ENCODE results near the gene TRUB2. TPM values are rescaled to one million over a fixed set of nuclear protein-coding genes. Genes with fewer than 3 reads are reported as not detected.

The TRUB2 gene
- total RNA-seq, 2 experiments from 2014 or later = 16.9 to 18.9 TPM

GRCh38 chr9:128271512-128271911 is 50.7 kb downstream of the TRUB2 start:
- H3K27ac Mint-ChIP-seq = no peak overlapping the region
- DNase-seq = no peak
- no peak overlapping the region for H3K4me3 Mint-ChIP-seq
- H3K4me1 Mint-ChIP-seq = peaks cover 38% of the 10 kb centered on the region
- H3K36me3 Mint-ChIP-seq (ENCODE audit: low read depth) = peaks cover 19% of the 10 kb centered on the region
- H3K27me3 Mint-ChIP-seq = no peaks in the 10 kb centered on the region
- ChIA-PET POLR2A (no interaction called here), CTCF (interaction anchor here (1.0 kb wide), 1 partner anchor 17 kb away, joined by 7 read pairs; no protein-coding TSS in a partner anchor)
- no peaks in the 10 kb centered on the region for H3K9me3 Mint-ChIP-seq

DNA sequence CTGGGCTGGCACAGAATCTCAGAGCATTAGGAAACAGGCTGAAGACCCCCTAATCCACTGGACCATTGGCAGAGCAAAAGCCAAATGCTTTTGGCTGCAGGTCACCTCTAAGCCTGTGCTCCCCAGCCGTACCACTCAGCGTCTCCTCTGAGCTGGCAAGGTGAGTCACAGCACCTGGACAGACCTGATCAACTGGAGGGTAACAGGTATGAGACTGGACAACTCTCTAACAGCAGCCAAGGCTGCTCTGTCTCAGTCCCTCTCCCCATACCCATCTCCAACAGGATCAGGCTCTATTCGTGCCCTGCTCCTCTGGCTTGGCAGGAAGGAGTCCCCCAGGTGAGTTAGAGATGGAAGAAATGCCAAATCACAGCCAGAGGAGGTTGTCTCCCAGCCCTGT is 51.1 kb downstream of the TRUB2 start:
- H3K27me3 Mint-ChIP-seq = no peaks in the 10 kb centered on the region
- no peak overlapping the region for H3K27ac Mint-ChIP-seq
- DNase-seq = no peak
- CTCF ChIA-PET = interaction anchor here (1.0 kb wide), 1 partner anchor 16 kb away, joined by 7 read pairs; no protein-coding TSS in a partner anchor
- peaks cover 34% of the 10 kb centered on the region for H3K4me1 Mint-ChIP-seq
- peaks cover 17% of the 10 kb centered on the region for H3K36me3 Mint-ChIP-seq (ENCODE audit: low read depth)
- H3K4me3 Mint-ChIP-seq = no peak overlapping the region
- no peaks in the 10 kb centered on the region for H3K9me3 Mint-ChIP-seq
- POLR2A ChIA-PET = no interaction called here

GRCh38 chr9:128266868-128267590 is 55.2 kb downstream of the TRUB2 start:
- Mint-ChIP-seq H3K36me3 (ENCODE audit: low read depth) (peaks cover 25% of the 10 kb centered on the region), H3K27me3 (no peaks in the 10 kb centered on the region), H3K27ac (no peak overlapping the region), H3K9me3 (no peaks in the 10 kb centered on the region), H3K4me1 (peaks cover 2% of the 10 kb centered on the region), H3K4me3 (no peak overlapping the region)
- no peak for DNase-seq
- POLR2A ChIA-PET = no interaction called here
- CTCF ChIA-PET = no interaction called here

- Mint-ChIP-seq H3K27ac (no peak overlapping the region), H3K4me1 (no peaks in the 10 kb centered on the region), H3K27me3 (no peaks in the 10 kb centered on the region), H3K9me3 (no peaks in the 10 kb centered on the region), H3K4me3 (no peak overlapping the region), H3K36me3 (ENCODE audit: low read depth) (peaks cover 35% of the 10 kb centered on the region)
- DNase-seq = no peak
- ChIA-PET CTCF (interaction anchor here (0.7 kb wide), 1 partner anchor 13 kb away, joined by 3 read pairs; no protein-coding TSS in a partner anchor), POLR2A (no interaction called here)
Measured at GRCh38 chr9:128265348-128265847, 56.8 kb downstream of the TRUB2 start.

GRCh38 chr9:128262687-128263086 is 59.6 kb downstream of the TRUB2 start:
- ChIA-PET CTCF (interaction anchor here (0.6 to 2.5 kb wide), 3 partner anchors 33 to 1475 kb away, joined by 3 to 7 read pairs (median 4); no protein-coding TSS in a partner anchor), POLR2A (no interaction called here)
- no peak overlapping the region for H3K4me3 Mint-ChIP-seq
- no peaks in the 10 kb centered on the region for H3K27me3 Mint-ChIP-seq
- H3K36me3 Mint-ChIP-seq (ENCODE audit: low read depth) = peaks cover 41% of the 10 kb centered on the region
- H3K27ac Mint-ChIP-seq = no peak overlapping the region
- H3K4me1 Mint-ChIP-seq = no peaks in the 10 kb centered on the region
- no peak for DNase-seq
- H3K9me3 Mint-ChIP-seq = no peaks in the 10 kb centered on the region

GRCh38 chr9:128260340-128260739 is 61.9 kb downstream of the TRUB2 start:
- DNase-seq = no peak
- H3K4me1 Mint-ChIP-seq = no peaks in the 10 kb centered on the region
- CTCF ChIA-PET = interaction anchor here (1.2 to 2.4 kb wide), 2 partner anchors 9 to 10 kb away, joined by 3 to 9 read pairs; no protein-coding TSS in a partner anchor
- no peak overlapping the region for H3K27ac Mint-ChIP-seq
- no peak overlapping the region for H3K4me3 Mint-ChIP-seq
- H3K36me3 Mint-ChIP-seq (ENCODE audit: low read depth) = peaks cover 41% of the 10 kb centered on the region
- H3K9me3 Mint-ChIP-seq = no peaks in the 10 kb centered on the region
- no peaks in the 10 kb centered on the region for H3K27me3 Mint-ChIP-seq
- POLR2A ChIA-PET = interaction anchor here (1.3 kb wide), 1 partner anchor 16 kb away, joined by 6 read pairs; the partner anchor contains the start of genes GOLGA2 and SWI5

GRCh38 chr9:128259156-128259555 is 63.1 kb downstream of the TRUB2 start:
- CTCF ChIA-PET = interaction anchor here (1.2 to 2.4 kb wide), 2 partner anchors 8 to 9 kb away, joined by 3 to 9 read pairs; no protein-coding TSS in a partner anchor
- Mint-ChIP-seq H3K36me3 (ENCODE audit: low read depth) (peaks cover 33% of the 10 kb centered on the region), H3K9me3 (no peaks in the 10 kb centered on the region), H3K4me1 (no peaks in the 10 kb centered on the region), H3K4me3 (no peak overlapping the region), H3K27ac (no peak overlapping the region), H3K27me3 (no peaks in the 10 kb centered on the region)
- POLR2A ChIA-PET = interaction anchor here (1.3 kb wide), 1 partner anchor 17 kb away, joined by 6 read pairs; the partner anchor contains the start of genes GOLGA2 and SWI5
- DNase-seq = no peak

GRCh38 chr9:128258326-128258725 is 63.9 kb downstream of the TRUB2 start:
- no peaks in the 10 kb centered on the region for H3K27me3 Mint-ChIP-seq
- CTCF ChIA-PET = interaction anchor here (2.4 kb wide), 1 partner anchor 8 kb away, joined by 9 read pairs; no protein-coding TSS in a partner anchor
- POLR2A ChIA-PET = no interaction called here
- H3K4me3 Mint-ChIP-seq = no peak overlapping the region
- H3K9me3 Mint-ChIP-seq = no peaks in the 10 kb centered on the region
- H3K36me3 Mint-ChIP-seq (ENCODE audit: low read depth) = peaks cover 33% of the 10 kb centered on the region
- DNase-seq = no peak
- no peaks in the 10 kb centered on the region for H3K4me1 Mint-ChIP-seq
- H3K27ac Mint-ChIP-seq = no peak overlapping the region

- H3K4me3 Mint-ChIP-seq = no peak overlapping the region
- ChIA-PET CTCF (no interaction called here), POLR2A (no interaction called here)
- no peaks in the 10 kb centered on the region for H3K27me3 Mint-ChIP-seq
- H3K27ac Mint-ChIP-seq = no peak overlapping the region
- DNase-seq = no peak
- peaks cover 31% of the 10 kb centered on the region for H3K36me3 Mint-ChIP-seq (ENCODE audit: low read depth)
- H3K4me1 Mint-ChIP-seq = no peaks in the 10 kb centered on the region
- H3K9me3 Mint-ChIP-seq = no peaks in the 10 kb centered on the region
Measured at GRCh38 chr9:128257907-128258306, 64.3 kb downstream of the TRUB2 start.

DNA sequence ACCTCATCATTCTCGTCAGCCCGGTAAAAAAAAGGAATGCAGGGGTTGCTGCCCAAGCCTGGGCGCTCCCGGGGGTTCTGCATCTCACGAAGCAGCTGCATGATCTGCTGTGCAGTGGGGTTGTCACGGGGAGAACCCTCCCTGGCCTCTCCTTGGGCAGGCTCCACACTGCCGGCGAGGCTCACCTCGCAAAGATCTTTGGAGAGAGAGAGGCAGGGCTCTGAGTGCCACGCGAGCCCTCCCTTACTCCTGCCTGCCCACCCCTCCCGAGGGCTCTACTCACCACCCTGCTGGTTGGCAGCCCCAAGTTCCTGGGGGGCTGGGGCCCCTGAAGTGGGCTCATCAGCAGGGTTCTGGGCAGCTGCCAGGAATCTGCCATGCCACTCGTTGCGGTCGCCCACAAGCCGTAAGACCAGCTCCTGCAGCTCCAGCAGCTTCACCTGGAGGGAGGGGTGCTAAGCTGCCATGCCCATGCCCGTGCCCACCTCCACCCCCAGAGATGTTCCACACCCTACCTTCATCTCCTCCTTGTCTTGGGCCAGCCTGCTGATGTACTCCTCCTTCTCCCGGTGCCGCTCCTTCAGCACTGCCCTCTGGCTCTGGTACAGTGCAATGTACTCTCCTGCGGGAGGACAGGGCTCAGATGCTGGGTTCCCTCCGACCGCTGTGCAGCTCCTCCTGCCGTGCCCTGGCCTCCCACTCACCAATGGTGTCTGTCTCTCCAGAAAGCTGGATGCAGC is 65.0 kb downstream of the TRUB2 start:
- no peak overlapping the region for H3K27ac Mint-ChIP-seq
- H3K27me3 Mint-ChIP-seq = peaks cover 2% of the 10 kb centered on the region
- ChIA-PET CTCF (no interaction called here), POLR2A (no interaction called here)
- no peaks in the 10 kb centered on the region for H3K4me1 Mint-ChIP-seq
- DNase-seq = no peak
- H3K36me3 Mint-ChIP-seq (ENCODE audit: low read depth) = peaks cover 25% of the 10 kb centered on the region
- H3K4me3 Mint-ChIP-seq = no peak overlapping the region
- no peaks in the 10 kb centered on the region for H3K9me3 Mint-ChIP-seq

Other genes starting within 250 kb of the TRUB2 start
- 10 to 100 TPM; 35.6 to 38.1 TPM for gene PTGES2, start 194.7 kb downstream of the TRUB2 start, total RNA-seq
- gene LCN2, start 173.0 kb downstream of the TRUB2 start, total RNA-seq = not detected
- 10 to 100 TPM; 91.3 to 94.1 TPM for gene BBLN, start 162.2 kb downstream of the TRUB2 start, total RNA-seq
- 100 to 1,000 TPM; 112 to 116 TPM for gene CIZ1, start 130.9 kb downstream of the TRUB2 start, total RNA-seq
- gene DNM1, start 119.1 kb downstream of the TRUB2 start, total RNA-seq = under 1 TPM; 0.30 to 0.40 TPM
- 10 to 100 TPM; 48.0 to 52.8 TPM for gene GOLGA2, start 46.4 kb downstream of the TRUB2 start, total RNA-seq
- gene SWI5, start 46.2 kb downstream of the TRUB2 start, total RNA-seq = 10 to 100 TPM; 11.0 to 11.4 TPM
- gene COQ4, start 392 bp upstream of the TRUB2 start, total RNA-seq = 10 to 100 TPM; 27.6 to 28.4 TPM
- gene SLC27A4, start 18.1 kb upstream of the TRUB2 start, total RNA-seq = 10 to 100 TPM; 13.6 to 14.0 TPM
- gene URM1, start 48.9 kb upstream of the TRUB2 start, total RNA-seq = 10 to 100 TPM; 62.8 to 64.3 TPM
- gene CERCAM, start 98.4 kb upstream of the TRUB2 start, total RNA-seq = 1 to 10 TPM; 1.3 TPM
- gene ODF2, start 133.6 kb upstream of the TRUB2 start, total RNA-seq = 10 to 100 TPM; 54.5 to 58.5 TPM
- gene GLE1, start 182.3 kb upstream of the TRUB2 start, total RNA-seq = 10 to 100 TPM; 50.3 to 50.7 TPM
- 100 to 1,000 TPM; 313 to 321 TPM for gene SPTAN1, start 230.1 kb upstream of the TRUB2 start, total RNA-seq

All from activated CD4-positive, alpha-beta memory T cell treated with anti-CD3 and anti-CD28 coated beads, Interleukin-2, amount 10 ng/mL, durations not matched to agents 7 days and 5 days (primary cell).